ENCODE results near the gene FLG.
"Not testable (repeated sequence)": the region's sequence is repeated elsewhere in the genome, so short reads cannot be mapped to it uniquely, and the experiment has no call there.

FLG gene

GRCh38 chr1:152325111-152325510, at the start of gene FLG:
Gene FLG (minus strand): TSS chr1:152325239. CDS start chr1:152315456, 9,783 bp downstream.
- DNase-seq (ENCODE audit: low read depth) = no peak

- no peak for DNase-seq (ENCODE audit: low read depth)
Observed at GRCh38 chr1:152374451-152374850, 49.4 kb upstream of the FLG start.

- DNase-seq (ENCODE audit: low read depth) = no peak
Observed at GRCh38 chr1:152372672-152373071, 47.6 kb upstream of the FLG start.

- DNase-seq (ENCODE audit: low read depth) = no peak
Observed at GRCh38 chr1:152367436-152367835, 42.4 kb upstream of the FLG start.

- DNase-seq (ENCODE audit: low read depth) = no peak
Observed at GRCh38 chr1:152359906-152360305, 34.9 kb upstream of the FLG start, which contains the start of gene FLG2. Gene FLG2 (minus strand): TSS chr1:152360006. CDS start chr1:152358884, 1,122 bp downstream.

- no peak for DNase-seq (ENCODE audit: low read depth)
Observed at GRCh38 chr1:152356736-152357135, 31.7 kb upstream of the FLG start.

- DNase-seq (ENCODE audit: low read depth) = no peak
Observed at GRCh38 chr1:152349611-152350010, 24.6 kb upstream of the FLG start.

- no peak for DNase-seq (ENCODE audit: low read depth)
Observed at GRCh38 chr1:152348447-152348846, 23.4 kb upstream of the FLG start.

- DNase-seq (ENCODE audit: low read depth) = peak; percentile 10
Observed at GRCh38 chr1:152347116-152347728, 22.2 kb upstream of the FLG start.

GRCh38 chr1:152344438-152344837, 19.4 kb upstream of the FLG start:
- no peak for DNase-seq (ENCODE audit: low read depth)

- DNase-seq (ENCODE audit: low read depth) = no peak
Observed at GRCh38 chr1:152343006-152343405, 18.0 kb upstream of the FLG start.

GRCh38 chr1:152335399-152335798, 10.4 kb upstream of the FLG start:
- no peak for DNase-seq (ENCODE audit: low read depth)

GRCh38 chr1:152328801-152329391, 3.9 kb upstream of the FLG start:
- DNase-seq (ENCODE audit: low read depth) = no peak

GRCh38 chr1:152313970-152314369, 11.1 kb downstream of the FLG start:
- no peak for DNase-seq (ENCODE audit: low read depth)

- DNase-seq (ENCODE audit: low read depth) = no peak
Observed at GRCh38 chr1:152313319-152313801, 11.7 kb downstream of the FLG start.

- not testable (repeated sequence) for DNase-seq (ENCODE audit: low read depth)
Observed at GRCh38 chr1:152312169-152312568, 12.9 kb downstream of the FLG start.

GRCh38 chr1:152309955-152310354, 15.1 kb downstream of the FLG start:
- no peak for DNase-seq (ENCODE audit: low read depth)

- not testable (repeated sequence) for DNase-seq (ENCODE audit: low read depth)
Observed at GRCh38 chr1:152309320-152309901, 15.6 kb downstream of the FLG start.

- DNase-seq (ENCODE audit: low read depth) = not testable (repeated sequence)
Observed at GRCh38 chr1:152308758-152309157, 16.3 kb downstream of the FLG start.

- DNase-seq (ENCODE audit: low read depth) = not testable (repeated sequence)
Observed at GRCh38 chr1:152307970-152308369, 17.1 kb downstream of the FLG start.

GRCh38 chr1:152306123-152306522, 18.9 kb downstream of the FLG start:
- DNase-seq (ENCODE audit: low read depth) = not testable (repeated sequence)

GRCh38 chr1:152304773-152305172, 20.3 kb downstream of the FLG start:
- not testable (repeated sequence) for DNase-seq (ENCODE audit: low read depth)

- not testable (repeated sequence) for DNase-seq (ENCODE audit: low read depth)
Observed at GRCh38 chr1:152303139-152303872, 21.7 kb downstream of the FLG start.
